KMS-11 (cell line): ENCODE measurements around the gene ACYP1.

ENCODE experiments used
- H2AFZ ChIP-seq: fragments of 200-600 bp; sonication (generic); 2 replicates; pipeline ENCODE4 v1.6.1; 2016; ENCODE audit warnings: antibody characterized with exemption, mixed run types, low read depth
- H3K27ac ChIP-seq: fragments of 200-600 bp; sonication (generic); 2 replicates; pipeline ENCODE4 v1.6.1; 2016; ENCODE audit warnings: mild to moderate bottlenecking, mixed run types
- H3K27me3 ChIP-seq: fragments of 200-600 bp; sonication (generic); 2 replicates; pipeline ENCODE4 v1.6.1; 2017; ENCODE audit warnings: mild to moderate bottlenecking, low read depth, mixed run types, moderate library complexity; ENCODE audit not compliant: insufficient read depth
- H3K36me3 ChIP-seq: fragments of 200-600 bp; sonication (generic); 2 replicates; pipeline ENCODE4 v1.6.1; 2017; ENCODE audit warnings: mild to moderate bottlenecking, mixed run types; ENCODE audit not compliant: insufficient read depth
- H3K4me1 ChIP-seq: fragments of 200-600 bp; sonication (generic); 2 replicates; pipeline ENCODE4 v1.6.1; 2016; ENCODE audit warnings: mild to moderate bottlenecking, low read depth, mixed run types; ENCODE audit not compliant: poor library complexity, severe bottlenecking
- H3K4me2 ChIP-seq: fragments of 200-600 bp; sonication (generic); 2 replicates; pipeline ENCODE4 v1.7.0; 2016; ENCODE audit warnings: mild to moderate bottlenecking, mixed run types
- H3K4me3 ChIP-seq: fragments of 200-600 bp; sonication (generic); IDR thresholded peaks from 2 replicates; pipeline ENCODE4 v1.6.1; 2017; ENCODE audit warnings: low read depth, low read length, mixed read lengths; ENCODE audit not compliant: insufficient read depth
- H3K79me2 ChIP-seq: fragments of 200-600 bp; sonication (generic); 2 replicates; pipeline ENCODE4 v1.6.1; 2016; ENCODE audit warnings: low read depth, mixed run types; ENCODE audit not compliant: insufficient read depth
- H3K9ac ChIP-seq: fragments of 200-600 bp; sonication (generic); 2 replicates; pipeline ENCODE4 v1.6.1; 2016; ENCODE audit warnings: mild to moderate bottlenecking, mixed run types
- H4K20me1 ChIP-seq: fragments of 200-600 bp; sonication (generic); 2 replicates; pipeline ENCODE4 v1.6.1; 2016; ENCODE audit warnings: mild to moderate bottlenecking, mixed run types; ENCODE audit not compliant: insufficient read depth
- TF ChIP-seq, protein P1 (sequence below): fragments of 200-600 bp; sonication (generic); conservative IDR thresholded peaks from 2 replicates; pipeline ENCODE4 v1.6.1; 2017; ENCODE audit warnings: low read depth, mild to moderate bottlenecking, antibody characterized with exemption, low read length, moderate library complexity, mixed read lengths

ACYP1 gene

GRCh38 chr14:75051556-75051899 lies 12.3 kb downstream of the ACYP1 start:
- no peaks in the 10 kb centered on the region for H3K27me3 ChIP-seq
- peaks cover 20% of the 10 kb centered on the region for H3K4me1 ChIP-seq
- peak overlapping the region; percentile 86; the same call in 1 of the 2 replicates for H3K9ac ChIP-seq
- H3K36me3 ChIP-seq: no peaks in the 10 kb centered on the region
- no peaks in the 10 kb centered on the region; the same call in 1 of the 2 replicates for H3K79me2 ChIP-seq
- H3K4me3 ChIP-seq: no peak overlapping the region
- H3K27ac ChIP-seq: peak overlapping the region; percentile 51; the same call in 1 of the 2 replicates
- peak overlapping the region; percentile 67 for H2AFZ ChIP-seq
- peak overlapping the region; percentile 73 for H3K4me2 ChIP-seq
- TF ChIP-seq, protein P1, sequence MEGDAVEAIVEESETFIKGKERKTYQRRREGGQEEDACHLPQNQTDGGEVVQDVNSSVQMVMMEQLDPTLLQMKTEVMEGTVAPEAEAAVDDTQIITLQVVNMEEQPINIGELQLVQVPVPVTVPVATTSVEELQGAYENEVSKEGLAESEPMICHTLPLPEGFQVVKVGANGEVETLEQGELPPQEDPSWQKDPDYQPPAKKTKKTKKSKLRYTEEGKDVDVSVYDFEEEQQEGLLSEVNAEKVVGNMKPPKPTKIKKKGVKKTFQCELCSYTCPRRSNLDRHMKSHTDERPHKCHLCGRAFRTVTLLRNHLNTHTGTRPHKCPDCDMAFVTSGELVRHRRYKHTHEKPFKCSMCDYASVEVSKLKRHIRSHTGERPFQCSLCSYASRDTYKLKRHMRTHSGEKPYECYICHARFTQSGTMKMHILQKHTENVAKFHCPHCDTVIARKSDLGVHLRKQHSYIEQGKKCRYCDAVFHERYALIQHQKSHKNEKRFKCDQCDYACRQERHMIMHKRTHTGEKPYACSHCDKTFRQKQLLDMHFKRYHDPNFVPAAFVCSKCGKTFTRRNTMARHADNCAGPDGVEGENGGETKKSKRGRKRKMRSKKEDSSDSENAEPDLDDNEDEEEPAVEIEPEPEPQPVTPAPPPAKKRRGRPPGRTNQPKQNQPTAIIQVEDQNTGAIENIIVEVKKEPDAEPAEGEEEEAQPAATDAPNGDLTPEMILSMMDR: no peak
- no peaks in the 10 kb centered on the region; the same call in 1 of the 2 replicates for H4K20me1 ChIP-seq

DNA sequence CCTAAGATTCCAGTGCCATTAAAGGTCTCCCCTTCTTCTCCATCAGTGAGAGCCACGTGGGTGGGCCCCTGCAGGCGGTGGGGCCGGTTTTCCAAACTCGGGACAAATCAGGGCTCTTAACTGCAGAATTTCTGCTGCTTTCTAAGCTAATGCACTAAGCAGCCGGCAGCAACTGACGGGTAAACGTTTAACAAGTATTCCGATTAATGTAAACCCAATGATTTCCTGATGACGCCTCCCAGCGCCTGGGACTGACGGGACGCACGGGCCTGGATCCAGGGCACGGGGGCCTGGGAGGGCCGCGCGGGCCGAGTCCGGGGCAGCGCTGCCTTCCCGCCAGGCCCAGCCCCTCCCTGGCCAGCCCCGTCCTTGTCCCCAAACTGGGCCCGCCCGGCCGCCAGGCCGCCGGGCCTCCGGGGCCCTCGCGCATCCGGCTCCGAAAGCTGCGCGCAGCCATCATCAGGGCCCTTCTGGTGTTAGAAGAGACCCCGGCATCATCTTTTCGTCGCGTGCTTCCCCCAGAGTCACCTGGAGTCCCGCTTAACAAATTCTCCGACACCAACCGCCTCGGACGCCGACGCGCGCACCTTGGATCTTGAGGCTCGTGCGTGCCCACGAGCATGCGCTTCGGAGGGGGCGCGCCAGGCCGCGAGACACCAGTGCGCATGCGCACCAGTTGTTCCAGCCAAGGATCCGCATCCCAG lies 12.8 kb downstream of the ACYP1 start, which contains the start of gene MLH3:
TSS of gene MLH3 (minus strand) at position 616 of the 704 bp plus-strand sequence. CDS start 1,812 bp downstream, outside the sequence.
- TF ChIP-seq, protein P1: no peak
- no peaks in the 10 kb centered on the region; the same call in 1 of the 2 replicates for H4K20me1 ChIP-seq
- no peak within 1 kb of the TSS for H3K4me3 ChIP-seq
- H3K27ac ChIP-seq: peak within 1 kb of the TSS; percentile 51
- no peaks in the 10 kb centered on the region; the same call in 1 of the 2 replicates for H3K79me2 ChIP-seq
- H3K36me3 ChIP-seq: no peaks in the 10 kb centered on the region
- no peaks in the 10 kb centered on the region for H3K27me3 ChIP-seq
- H3K9ac ChIP-seq: peak within 1 kb of the TSS; percentile 86
- peak within 1 kb of the TSS; percentile 67 for H2AFZ ChIP-seq
- peaks cover 20% of the 10 kb centered on the region for H3K4me1 ChIP-seq
- H3K4me2 ChIP-seq: peak within 1 kb of the TSS; percentile 73

DNA sequence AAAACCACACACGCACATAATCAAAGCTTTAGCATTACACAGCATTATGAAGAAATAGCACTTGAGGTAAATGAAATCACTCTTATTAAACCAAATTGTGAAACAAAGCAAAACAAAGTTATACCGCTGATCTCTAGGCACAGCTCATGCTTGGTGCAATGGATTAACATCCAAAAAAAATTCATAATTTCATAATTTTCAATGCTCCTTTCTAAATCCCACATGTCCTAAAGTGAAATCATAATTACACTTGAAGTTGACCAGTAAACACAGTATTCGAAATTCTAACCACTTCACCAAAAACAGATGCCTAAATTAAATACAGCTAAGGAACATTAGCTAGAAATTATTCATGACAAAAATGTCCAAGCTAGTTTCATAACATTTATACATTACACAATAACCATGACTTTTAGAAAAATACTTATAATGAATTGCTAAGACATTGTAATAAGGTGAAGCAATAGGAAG lies 14.1 kb downstream of the ACYP1 start:
- Histone ChIP-seq H3K4me3 (no peak overlapping the region), H3K9ac (no peak overlapping the region), H3K79me2 (no peaks in the 10 kb centered on the region; the same call in 1 of the 2 replicates), H3K27me3 (no peaks in the 10 kb centered on the region), H2AFZ (no peak overlapping the region), H3K36me3 (no peaks in the 10 kb centered on the region), H3K4me2 (0 out of 2 replicates have a peak overlapping the region, but pooled peaks have one; percentile 73), H3K4me1 (peaks cover 21% of the 10 kb centered on the region), H3K27ac (no peak overlapping the region), H4K20me1 (no peaks in the 10 kb centered on the region)
- TF ChIP-seq, protein P1: no peak

DNA sequence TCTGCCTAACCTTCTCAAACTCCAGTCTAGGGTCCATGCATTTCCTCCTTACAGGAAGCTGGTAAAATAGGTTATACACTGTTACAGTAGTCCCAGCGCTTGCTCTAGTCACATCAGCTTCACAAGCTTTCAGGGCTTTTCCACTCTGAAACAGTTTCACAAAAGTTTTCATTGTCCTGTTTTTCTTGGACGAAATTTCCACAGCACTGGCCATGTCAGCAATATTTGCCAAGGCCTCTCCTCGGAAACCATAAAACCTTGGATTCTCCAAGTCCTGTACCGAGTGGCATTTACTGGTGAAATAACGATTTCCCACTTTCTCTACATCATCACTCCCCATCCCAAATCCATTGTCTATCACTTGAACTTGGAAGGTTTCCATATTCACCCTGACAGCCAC lies 14.7 kb downstream of the ACYP1 start:
- no peaks in the 10 kb centered on the region; the same call in 1 of the 2 replicates for H3K79me2 ChIP-seq
- H3K27ac ChIP-seq: no peak overlapping the region
- H3K27me3 ChIP-seq: no peaks in the 10 kb centered on the region
- peaks cover 22% of the 10 kb centered on the region for H3K4me1 ChIP-seq
- TF ChIP-seq, protein P1: no peak
- H3K9ac ChIP-seq: no peak overlapping the region
- H2AFZ ChIP-seq: no peak overlapping the region
- no peak overlapping the region for H3K4me3 ChIP-seq
- H3K4me2 ChIP-seq: no peak overlapping the region
- no peaks in the 10 kb centered on the region for H4K20me1 ChIP-seq
- H3K36me3 ChIP-seq: no peaks in the 10 kb centered on the region
